K562 (cell line): Measurements from ENCODE around the gene ANKRD6. TPM values are rescaled to one million over a fixed set of nuclear protein-coding genes. Genes with fewer than 3 reads are reported as not detected.

Source experiments
- ATAC-seq: fragments of 200-7000 bp; cut with Tn5 transposase; 3 replicates; pipeline ENCODE4 v1.9.1; 2020; ENCODE audit warnings: moderate library complexity
- BruUV-seq: library from RNA; stranded (reverse); fragments of 400-500 nt; replicated peaks from 2 replicates; lab custom pipeline; 2021; lab: Mats Ljungman, UMichigan
- CTCF ChIA-PET: fragments of 300-600 bp; formaldehyde crosslinking; extraction: SDS; loops from one replicate; lab custom pipeline; 2021; ENCODE audit warnings: low intra/inter-chr PET ratio; lab: Yijun Ruan, JAX
- POLR2A ChIA-PET: fragments of 300-600, 350-650 bp; sonication (Branson Sonifier 250); formaldehyde crosslinking; extraction: SDS; loops from one replicate; lab custom pipeline; 2021; ENCODE audit warnings: antibody characterized with exemption, inconsistent platforms; lab: Yijun Ruan, JAX
- DNase-seq, 4 experiments: peaks; one replicate each; pipeline versions ENCODE4 v3.0.0 to v3.0.0-alpha.2; 2011 to 2018; ENCODE audit warnings: low spot score in 3 of 4, mixed read lengths in 3 of 4; ENCODE audit errors: extremely low read depth in 1 of 4
- FAIRE-seq: peaks from 2 replicates; lab custom pipeline; 2011; peaks lifted over from hg19 to GRCh38; lab: Jason Lieb, UNC
- H2AFZ ChIP-seq: 2 replicates; pipeline ENCODE4 v1.6.0; 2011; ENCODE audit warnings: low read depth, low read length, control low read depth, inconsistent platforms
- H3K27ac ChIP-seq: fragments of 200-600 bp; 3 replicates; pipeline ENCODE4 v1.8.0; 2011; ENCODE audit warnings: low read depth, mild to moderate bottlenecking, control low read depth, inconsistent platforms, low read length, moderate library complexity, mixed read lengths; ENCODE audit errors: extremely low read depth
- H3K27me3 ChIP-seq, 2 experiments: fragments of 300-600 bp in 1 of 2; 2 replicates in 1 of 2; 3 replicates in 1 of 2; pipeline versions ENCODE4 v1.6.0 to v1.8.0; 2011; ENCODE audit warnings: inconsistent platforms in 2 of 2, low read length in 2 of 2, mild to moderate bottlenecking in 1 of 2, mixed read lengths in 1 of 2, moderate library complexity in 1 of 2; ENCODE audit not compliant: control insufficient read depth in 2 of 2, insufficient read depth in 2 of 2
- H3K36me3 ChIP-seq: fragments of 300-600 bp; 3 replicates; pipeline ENCODE4 v1.8.0; 2011; ENCODE audit warnings: mild to moderate bottlenecking, low read length, inconsistent platforms; ENCODE audit not compliant: control insufficient read depth, insufficient read depth
- H3K4me1 ChIP-seq, 2 experiments: fragments of 200-600 bp in 1 of 2; replicated peaks in 1 of 2; 2 replicates in 1 of 2; 3 replicates in 1 of 2; pipeline versions ENCODE4 v1.5.1 to v1.8.0; 2011; ENCODE audit warnings: inconsistent platforms in 2 of 2, low read length in 2 of 2, mild to moderate bottlenecking in 1 of 2, mixed read lengths in 1 of 2, moderate library complexity in 1 of 2; ENCODE audit not compliant: control insufficient read depth in 2 of 2, insufficient read depth in 2 of 2
- H3K4me2 ChIP-seq: 2 replicates; pipeline ENCODE4 v1.6.1; 2011; ENCODE audit warnings: low read length, control low read depth, inconsistent platforms, mixed read lengths; ENCODE audit not compliant: insufficient read depth
- H3K4me3 ChIP-seq: fragments of 200-600 bp; sonication (generic), shearing (Covaris generic); 2 replicates; pipeline ENCODE4 v1.5.1; 2016; ENCODE audit warnings: control low read depth, inconsistent platforms
- H3K79me2 ChIP-seq: fragments of 200-600 bp; 3 replicates; pipeline ENCODE4 v1.8.0; 2011; ENCODE audit warnings: low read length, inconsistent platforms; ENCODE audit not compliant: control insufficient read depth, insufficient read depth
- H3K9ac ChIP-seq, 2 experiments: 2 replicates each; pipeline versions ENCODE4 v1.6.0 to v1.6.1; 2011; ENCODE audit warnings: low read depth in 2 of 2, low read length in 2 of 2, control low read depth in 1 of 2, inconsistent platforms in 1 of 2, mild to moderate bottlenecking in 1 of 2, mixed read lengths in 1 of 2; ENCODE audit not compliant: insufficient read depth in 1 of 2
- H3K9me1 ChIP-seq: one replicate; pipeline ENCODE4 v1.6.0; 2011; ENCODE audit warnings: inconsistent platforms, mild to moderate bottlenecking, low read length, moderate library complexity; ENCODE audit not compliant: control insufficient read depth, insufficient read depth
- H3K9me3 ChIP-seq: replicated peaks from 2 replicates; pipeline ENCODE4 v1.5.1; 2011; ENCODE audit warnings: low read depth, low read length, inconsistent platforms; ENCODE audit not compliant: control insufficient read depth, insufficient read depth
- H4K20me1 ChIP-seq: replicated peaks from 2 replicates; pipeline ENCODE4 v1.6.1; 2011; ENCODE audit warnings: low read length, inconsistent platforms, mixed read lengths; ENCODE audit not compliant: control insufficient read depth, insufficient read depth
- CEBPZ ChIP-seq: fragments of 150-350 bp; IDR thresholded peaks from 2 replicates; pipeline ENCODE4 v1.6.1; 2014; ENCODE audit warnings: low read depth, mild to moderate bottlenecking, low read length, borderline replicate concordance
- GABPB1 ChIP-seq: sonication (generic); formaldehyde crosslinking; IDR thresholded peaks from 2 replicates; pipeline ENCODE4 v1.8.0; 2022; ENCODE audit warnings: mild to moderate bottlenecking, missing genetic modification reagents
- HMG20A ChIP-seq: fragments of 450-650 bp; formaldehyde crosslinking; conservative IDR thresholded peaks from 2 replicates; pipeline ENCODE4 v1.4.0; 2020; ENCODE audit warnings: mild to moderate bottlenecking, mixed read lengths
- NCOR1 ChIP-seq: fragments of 450-650 bp; IDR thresholded peaks from 2 replicates; pipeline ENCODE4 v1.6.1; 2016; ENCODE audit warnings: mild to moderate bottlenecking, moderate library complexity
- POU5F1 ChIP-seq: fragments of 150-350 bp; IDR thresholded peaks from 2 replicates; pipeline ENCODE4 v1.6.1; 2014; ENCODE audit warnings: borderline replicate concordance, low read length, low read depth, mild to moderate bottlenecking; ENCODE audit not compliant: partially characterized antibody
- SIRT6 ChIP-seq: IDR thresholded peaks from one replicate; pipeline ENCODE4 v1.6.1; 2012; ENCODE audit warnings: low read depth, mild to moderate bottlenecking, control low read depth, inconsistent platforms, low read length, moderate library complexity
- SMAD1 ChIP-seq: fragments of 150-350 bp; IDR thresholded peaks from 2 replicates; pipeline ENCODE4 v1.6.1; 2014; ENCODE audit warnings: low read length, low read depth; ENCODE audit not compliant: partially characterized antibody
- SNRNP70 ChIP-seq: fragments of 200-400 bp; formaldehyde crosslinking; optimal IDR thresholded peaks from 2 replicates; pipeline ENCODE3; 2017; ENCODE audit warnings: low read depth, low read length
- TCF7L2 ChIP-seq: fragments of 150-350 bp; IDR thresholded peaks from 2 replicates; pipeline ENCODE4 v1.6.1; 2016; ENCODE audit warnings: low read depth, mild to moderate bottlenecking, low read length, moderate library complexity
- ZNF12 ChIP-seq: sonication (generic); formaldehyde crosslinking; IDR thresholded peaks from 2 replicates; pipeline ENCODE4 v1.4.0; 2020; ENCODE audit warnings: mild to moderate bottlenecking, missing genetic modification reagents
- ZNF311 ChIP-seq: fragments of 250-450 bp; sonication (Bioruptor Pico); IDR thresholded peaks from 2 replicates; pipeline ENCODE4 v1.4.0; 2020; ENCODE audit warnings: mild to moderate bottlenecking, moderate library complexity
- ZNF551 ChIP-seq: fragments of 250-450 bp; sonication (Bioruptor Pico); IDR thresholded peaks from 2 replicates; pipeline ENCODE4 v1.5.0; 2021; ENCODE audit warnings: mild to moderate bottlenecking, moderate library complexity
- ZNF695 ChIP-seq: fragments of 450-650 bp; formaldehyde crosslinking; IDR thresholded peaks from 2 replicates; pipeline ENCODE4 v1.4.0; 2020; ENCODE audit warnings: mild to moderate bottlenecking, moderate library complexity
- WGBS: fragments of 100-300 bp; shearing (Covaris generic); methylation state at CpG from one replicate; pipeline ENCODE4 v1.1.6; 2016; ENCODE audit warnings: low coverage, mixed read lengths; ENCODE audit not compliant: insufficient coverage; ENCODE audit errors: missing lambda C conversion rate; 5-methylcytosine and 5-hydroxymethylcytosine counted together
- in situ Hi-C: fragments of 300-500 bp; cut with MboI; formaldehyde crosslinking; loops from 4 replicates; pipeline ENCODE4 v1.15.0; 2018; ENCODE audit warnings: inconsistent platforms, mixed read lengths
- intact Hi-C: fragments of 100-400 bp; cut with micrococcal nuclease; formaldehyde crosslinking; loops from 2 replicates; pipeline ENCODE4 v1.14.2; 2022
- polyA plus RNA-seq, 8 experiments: library from polyadenylated mRNA; depleted of rRNA in 4 of 8; stranded (reverse) in 5 of 8; unstranded in 3 of 8; fragments of >200 nt; fragmentation: Nextera tagmentation in 2 of 8; fragmentation: Illumina TruSeq in 1 of 8; extraction: Ambion mirVana in 2 of 8; extraction: Trizol in 1 of 8; gene quantifications; 2 replicates each; pipeline versions ENCODE4 v1.2.1 to v1.2.3, GENCODE V29; 2011 to 2014; ENCODE audit warnings: inconsistent platforms in 1 of 8, missing spikeins in 1 of 8
- total RNA-seq, 7 experiments: library from RNA; depleted of rRNA in 6 of 7; stranded (reverse); fragments of >200 nt in 6 of 7; fragmentation: Illumina TruSeq in 2 of 7; extraction: Trizol in 2 of 7; gene quantifications; 2 replicates each; pipeline versions ENCODE4 v1.2.1 to v1.2.3, GENCODE V29; 2011 to 2021; ENCODE audit warnings: low replicate concordance in 1 of 7
- TF ChIP-seq, protein P1 (sequence below): sonication (generic); formaldehyde crosslinking; IDR thresholded peaks from 2 replicates; pipeline ENCODE4 v1.8.0; 2022; ENCODE audit warnings: mild to moderate bottlenecking, missing genetic modification reagents

ANKRD6 gene
- total and polyA plus RNA-seq, 9 of the 15 experiments (the other 6 are each of a cell fraction or from before 2014, with no cell fraction given), result 0.04 to 0.22 (median 0.08) TPM; not detected in 4

DNA sequence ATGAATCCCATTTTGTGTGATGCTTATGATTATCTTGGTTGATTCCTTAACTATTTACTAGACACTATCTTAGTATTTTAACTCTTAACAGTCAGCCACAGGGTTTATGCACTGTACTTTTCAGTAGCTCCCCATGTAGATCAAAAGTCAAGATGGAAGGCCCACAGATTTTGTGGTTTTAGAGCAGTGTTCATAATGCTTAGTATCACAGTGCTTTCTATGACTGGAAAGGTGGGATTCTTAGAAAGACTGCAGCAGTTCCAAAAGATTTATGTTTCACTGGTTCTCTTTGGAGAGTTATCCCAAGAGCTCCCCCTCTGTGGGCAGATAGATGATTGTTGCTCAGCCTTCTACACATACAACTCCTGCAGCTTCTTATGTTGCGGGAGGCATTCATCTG lies 34.5 kb downstream of the ANKRD6 start:
- 13% methylated on average over 1 of the region's 1 CpG for WGBS
- BruUV-seq, result no TSS peak

More for the DNA sequence above, 34.5 kb downstream of the ANKRD6 start:
- Histone ChIP-seq H4K20me1 (no peaks in the 10 kb centered on the region), H3K4me3 (no peak overlapping the region), H3K27me3 (peaks cover 4 to 10% of the 10 kb centered on the region in 2 experiments; a peak in 3 of 5 replicates), H3K27ac (no peak overlapping the region), H3K9me3 (no peaks in the 10 kb centered on the region), H3K36me3 (no peaks in the 10 kb centered on the region), H3K9me1 (no peaks in the 10 kb centered on the region), H2AFZ (no peak overlapping the region), H3K9ac (no peak overlapping the region), H3K4me1 (no peaks in the 10 kb centered on the region), H3K79me2 (no peaks in the 10 kb centered on the region), H3K4me2 (no peak overlapping the region)
- in situ Hi-C loops, result no loop called here
- no peak for ATAC-seq
- TF ChIP-seq, protein P1, sequence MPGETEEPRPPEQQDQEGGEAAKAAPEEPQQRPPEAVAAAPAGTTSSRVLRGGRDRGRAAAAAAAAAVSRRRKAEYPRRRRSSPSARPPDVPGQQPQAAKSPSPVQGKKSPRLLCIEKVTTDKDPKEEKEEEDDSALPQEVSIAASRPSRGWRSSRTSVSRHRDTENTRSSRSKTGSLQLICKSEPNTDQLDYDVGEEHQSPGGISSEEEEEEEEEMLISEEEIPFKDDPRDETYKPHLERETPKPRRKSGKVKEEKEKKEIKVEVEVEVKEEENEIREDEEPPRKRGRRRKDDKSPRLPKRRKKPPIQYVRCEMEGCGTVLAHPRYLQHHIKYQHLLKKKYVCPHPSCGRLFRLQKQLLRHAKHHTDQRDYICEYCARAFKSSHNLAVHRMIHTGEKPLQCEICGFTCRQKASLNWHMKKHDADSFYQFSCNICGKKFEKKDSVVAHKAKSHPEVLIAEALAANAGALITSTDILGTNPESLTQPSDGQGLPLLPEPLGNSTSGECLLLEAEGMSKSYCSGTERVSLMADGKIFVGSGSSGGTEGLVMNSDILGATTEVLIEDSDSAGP (CRISPR knock-in tag), result no peak
- TF ChIP-seq TCF7L2 (no peak), POU5F1 (no peak), ZNF311 (CRISPR knock-in tag) (no peak), ZNF12 (CRISPR knock-in tag) (no peak), GABPB1 (CRISPR knock-in tag) (no peak), ZNF551 (no peak), HMG20A (no peak), SIRT6 (no peak), SNRNP70 (no peak), CEBPZ (no peak), ZNF695 (no peak), SMAD1 (no peak), NCOR1 (no peak)
- ChIA-PET CTCF (no interaction called here), POLR2A (interaction anchor here (0.6 to 1.2 kb wide), 2 partner anchors 20 to 165 kb away, joined by 3 read pairs; no protein-coding TSS in a partner anchor)
- no peak for DNase-seq
- no peak for FAIRE-seq
- intact Hi-C loops, result no loop called here
